GM12892 (cell line): Measurements from ENCODE around the gene NF1.

Experiments used
- POLR2A ChIP-seq: IDR thresholded peaks from 2 replicates; pipeline ENCODE4 v1.6.1; 2011; ENCODE audit warnings: low read depth, low read length, control low read depth
- POLR2AphosphoS5 ChIP-seq: IDR thresholded peaks from 2 replicates; pipeline ENCODE4 v1.6.1; 2011; ENCODE audit warnings: low read depth, low read length, control low read depth

DNA sequence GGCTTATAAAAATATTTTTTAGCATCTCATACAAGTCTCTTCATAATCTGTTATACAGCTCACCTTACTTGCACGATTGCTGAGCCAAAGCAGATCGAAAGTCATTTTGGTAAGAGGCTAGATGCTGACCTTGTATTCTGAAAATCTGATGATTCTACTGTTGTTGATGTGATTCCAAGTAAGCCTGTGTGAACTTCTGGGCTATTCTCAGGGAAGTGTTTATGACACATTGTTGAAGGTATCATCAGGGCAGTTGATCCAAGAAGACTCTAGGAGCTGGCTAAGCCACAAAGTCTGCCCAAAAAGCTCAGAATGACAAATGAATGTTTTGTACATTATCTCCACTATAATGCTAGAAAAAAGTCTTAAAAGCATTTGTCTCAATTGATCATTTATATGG, 186.3 kb downstream of the NF1 start:
- TF ChIP-seq POLR2A: no peak
- no peak for TF ChIP-seq POLR2AphosphoS5
